NCI-H146 (cell line): Measurements from ENCODE around the gene TMEM8B.

Experiments
- DNase-seq: peaks from one replicate; lab custom pipeline; 2025; lab: John Stamatoyannopoulos, UW

Gene TMEM8B

GRCh38 chr9:35841645-35841900 is 12.5 kb downstream of the TMEM8B start:
- no peak for DNase-seq

- DNase-seq = no peak
Observed at GRCh38 chr9:35842020-35842745, 13.2 kb downstream of the TMEM8B start.

- no peak for DNase-seq
Observed at GRCh38 chr9:35842795-35843194, 13.8 kb downstream of the TMEM8B start.

- no peak for DNase-seq
Observed at GRCh38 chr9:35844628-35845270, 15.7 kb downstream of the TMEM8B start.

GRCh38 chr9:35845824-35846771 is 17.1 kb downstream of the TMEM8B start:
- DNase-seq = no peak

- no peak for DNase-seq
Observed at GRCh38 chr9:35847792-35848572, 19.0 kb downstream of the TMEM8B start.

GRCh38 chr9:35852267-35852815 is 23.3 kb downstream of the TMEM8B start:
- DNase-seq = no peak

GRCh38 chr9:35852876-35853865 is 24.1 kb downstream of the TMEM8B start:
- DNase-seq = no peak

- DNase-seq = no peak
Observed at GRCh38 chr9:35854091-35854762, 25.2 kb downstream of the TMEM8B start.

GRCh38 chr9:35856206-35856605 is 27.2 kb downstream of the TMEM8B start:
- DNase-seq = no peak

GRCh38 chr9:35856882-35857281 is 27.9 kb downstream of the TMEM8B start:
- no peak for DNase-seq

- no peak for DNase-seq
Observed at GRCh38 chr9:35858458-35858857, 29.4 kb downstream of the TMEM8B start.

- no peak for DNase-seq
Observed at GRCh38 chr9:35859310-35859989, 30.4 kb downstream of the TMEM8B start.

GRCh38 chr9:35859990-35860339 is 30.9 kb downstream of the TMEM8B start:
- no peak for DNase-seq

GRCh38 chr9:35861161-35861897 is 32.3 kb downstream of the TMEM8B start:
- DNase-seq = no peak

GRCh38 chr9:35862328-35862727 is 33.3 kb downstream of the TMEM8B start:
- no peak for DNase-seq

GRCh38 chr9:35863583-35863982 is 34.6 kb downstream of the TMEM8B start:
- DNase-seq = peak; percentile 21

- DNase-seq = no peak
Observed at GRCh38 chr9:35864695-35865255, 35.7 kb downstream of the TMEM8B start.
